Colonic mucosa (tissue), 4 donors: Measurements from ENCODE around the gene CYP26A1. TPM values are rescaled to one million over a fixed set of nuclear protein-coding genes. Genes with fewer than 3 reads are reported as not detected.
"Not testable (repeated sequence)": the region's sequence is repeated elsewhere in the genome, so short reads cannot be mapped to it uniquely, and the experiment has no call there.

Experiments
- DNase-seq: peaks from one replicate; pipeline ENCODE4 v3.0.0-alpha.2; 2020
- H3K27ac ChIP-seq: fragments of 200-600 bp; one replicate; pipeline ENCODE4 v1.8.0; 2021
- H3K27me3 ChIP-seq: fragments of 200-600 bp; one replicate; pipeline ENCODE4 v1.8.0; 2021
- H3K36me3 ChIP-seq: fragments of 200-600 bp; one replicate; pipeline ENCODE4 v1.8.0; 2021
- H3K4me1 ChIP-seq: fragments of 200-600 bp; one replicate; pipeline ENCODE4 v1.8.0; 2021; ENCODE audit warnings: mild to moderate bottlenecking
- H3K4me3 ChIP-seq: fragments of 200-600 bp; one replicate; pipeline ENCODE4 v1.8.0; 2021
- H3K9ac ChIP-seq, 2 donors: one replicate each; pipeline ENCODE4 v1.7.0; 2013; ENCODE audit warnings: control low read depth in 2 of 2, low read depth in 2 of 2, low read length in 2 of 2
- H3K9me3 ChIP-seq: fragments of 200-600 bp; one replicate; pipeline ENCODE4 v1.8.0; 2021
- CTCF ChIP-seq: fragments of 200-600 bp; IDR thresholded peaks from one replicate; pipeline ENCODE4 v1.8.0; 2022; ENCODE audit warnings: antibody characterized with exemption, mild to moderate bottlenecking
- intact Hi-C: fragments of 100-400 bp; cut with DNase I; formaldehyde crosslinking; loops from one replicate; pipeline ENCODE4 v1.14.1; 2022
- total RNA-seq, 2 donors: library from RNA; stranded (reverse); fragmentation: NEBNext Ultra II Directional in 1 of 2; extraction: Animal tissue kit (Norgen Biotek cat#: 25700) in 1 of 2; gene quantifications; one replicate each; pipeline ENCODE4 v1.2.1, GENCODE V29; 2021
- donor health status: healthy.
- donor health status: DM: no; HTN: no; CAD: no.
- donor health status: DM: no; HTN: no; CAD: no.

The CYP26A1 gene
- total RNA-seq, 2 donors from 2014 or later = not detected

- intact Hi-C loops = no loop called here
- TF ChIP-seq CTCF = no peak
- no peaks in the 10 kb centered on the region for H3K4me1 ChIP-seq
- H3K4me3 ChIP-seq = no peak overlapping the region
- no peaks in the 10 kb centered on the region for H3K9me3 ChIP-seq
- H3K27me3 ChIP-seq = no peaks in the 10 kb centered on the region
- H3K9ac ChIP-seq = no peak overlapping the region
- DNase-seq = no peak
- H3K36me3 ChIP-seq = no peaks in the 10 kb centered on the region
- no peak overlapping the region for H3K27ac ChIP-seq
These were observed 26.0 kb downstream of the CYP26A1 start for GRCh38 chr10:93099670-93100069.

GRCh38 chr10:93101148-93101547 is 27.5 kb downstream of the CYP26A1 start:
- H3K27ac ChIP-seq, DNase-seq, H3K4me3 ChIP-seq, H3K4me1 ChIP-seq, H3K9ac ChIP-seq, H3K27me3 ChIP-seq, H3K9me3 ChIP-seq, intact Hi-C loops, H3K36me3 ChIP-seq: not testable (repeated sequence)

GRCh38 chr10:93103953-93104352 is 30.3 kb downstream of the CYP26A1 start:
- Histone ChIP-seq H3K9ac (no peak overlapping the region), H3K36me3 (no peaks in the 10 kb centered on the region), H3K27ac (no peak overlapping the region), H3K4me3 (no peak overlapping the region), H3K9me3 (no peaks in the 10 kb centered on the region), H3K4me1 (no peaks in the 10 kb centered on the region), H3K27me3 (no peaks in the 10 kb centered on the region)
- no peak for TF ChIP-seq CTCF
- no peak for DNase-seq
- intact Hi-C loops = no loop called here

GRCh38 chr10:93106631-93107072 is 33.0 kb downstream of the CYP26A1 start:
- no peaks in the 10 kb centered on the region for H3K36me3 ChIP-seq
- H3K4me3 ChIP-seq = no peak overlapping the region
- no peaks in the 10 kb centered on the region for H3K27me3 ChIP-seq
- no peak overlapping the region for H3K9ac ChIP-seq
- DNase-seq = no peak
- no peak for TF ChIP-seq CTCF
- intact Hi-C loops = no loop called here
- no peak overlapping the region for H3K27ac ChIP-seq
- H3K9me3 ChIP-seq = no peaks in the 10 kb centered on the region
- H3K4me1 ChIP-seq = no peaks in the 10 kb centered on the region

GRCh38 chr10:93110472-93111146 is 36.9 kb downstream of the CYP26A1 start:
- H3K4me3 ChIP-seq = no peak overlapping the region
- intact Hi-C loops = loop anchor here (10.0 kb wide), 1 partner anchor 114 kb away; no protein-coding TSS in a partner anchor

More at GRCh38 chr10:93110472-93111146, 36.9 kb downstream of the CYP26A1 start:
- H3K27me3 ChIP-seq = no peaks in the 10 kb centered on the region
- TF ChIP-seq CTCF = no peak
- no peaks in the 10 kb centered on the region for H3K9me3 ChIP-seq
- no peak for DNase-seq
- no peaks in the 10 kb centered on the region for H3K4me1 ChIP-seq
- H3K36me3 ChIP-seq = no peaks in the 10 kb centered on the region
- H3K27ac ChIP-seq = no peak overlapping the region
- no peak overlapping the region for H3K9ac ChIP-seq
